Measurements from ENCODE around the gene SIAE. TPM values are rescaled to one million over a fixed set of nuclear protein-coding genes. Genes with fewer than 3 reads are reported as not detected.

The SIAE gene
- polyA plus RNA-seq, 3 donors, result 6.7 to 8.9 (median 7.8) TPM

DNA sequence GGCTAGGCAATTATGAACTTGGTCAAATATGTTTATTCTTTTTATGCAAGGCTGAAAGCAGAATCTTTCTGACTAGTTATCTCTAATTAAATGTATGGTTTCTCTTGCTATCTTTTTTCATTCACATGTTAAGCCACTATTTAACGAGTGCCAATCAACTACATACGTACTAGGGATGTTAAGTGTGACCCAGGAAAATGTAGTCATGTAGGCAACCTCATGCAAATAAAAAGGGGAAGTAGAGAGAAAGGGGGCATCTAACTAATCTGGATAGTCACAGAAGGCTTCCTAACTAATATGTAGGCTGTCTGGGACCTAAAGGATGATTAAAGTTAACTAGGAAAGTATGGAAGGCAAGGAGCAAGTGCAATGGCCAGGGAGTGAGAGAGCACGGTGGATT lies 27.4 kb downstream of the SIAE start:
- H3K27ac Mint-ChIP-seq, result no peak overlapping the region
- no peak overlapping the region for H3K4me2 ChIP-seq (replicated peaks; ENCODE audit: extremely low read depth, low read length, poor library complexity, severe bottlenecking)

DNA sequence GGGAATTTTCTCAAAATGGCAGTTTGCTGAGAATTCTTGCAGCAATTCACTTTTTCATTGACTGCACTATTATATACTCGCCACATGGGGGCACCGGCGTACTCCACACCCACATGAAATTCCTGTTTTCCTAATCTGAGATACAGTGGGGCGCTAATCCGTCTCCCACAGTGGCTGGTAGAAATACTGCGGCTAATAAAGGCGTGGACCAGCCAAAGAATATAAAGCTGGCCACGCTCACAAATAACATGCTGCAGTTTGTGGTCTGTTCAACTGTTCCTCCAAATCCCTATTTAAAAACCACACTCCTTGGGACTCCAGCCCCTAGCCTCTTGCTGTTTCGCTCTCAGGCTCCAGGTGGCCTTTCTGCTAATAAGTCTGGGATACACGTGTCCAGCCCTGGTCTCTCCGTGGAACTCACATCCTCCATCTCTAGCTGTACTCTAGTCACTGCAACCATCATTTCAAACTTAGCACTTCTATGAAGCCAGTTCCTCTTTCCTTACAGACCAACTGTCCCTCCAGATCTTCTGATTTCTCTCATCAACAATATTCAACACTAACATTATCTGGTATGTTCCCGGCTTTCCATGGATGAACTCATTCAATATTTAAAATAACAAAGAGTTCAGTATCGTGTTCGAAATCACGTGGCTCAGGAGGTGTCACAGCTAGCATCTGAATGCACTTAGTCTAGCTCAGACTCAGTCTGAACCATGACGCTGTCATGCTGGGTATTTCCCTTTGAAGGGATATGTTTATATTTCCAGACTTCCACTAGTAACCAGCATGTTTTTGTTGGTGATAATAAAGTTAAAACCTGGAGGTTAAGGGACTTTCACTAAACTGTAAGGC lies 28.9 kb downstream of the SIAE start:
- 12% methylated on average over 12 of the region's 16 CpGs for WGBS (ENCODE audit: insufficient coverage)
- peaks cover 0 to 7% (median 2%) of the 10 kb centered on the region in 7 donors for H3K9me3 Mint-ChIP-seq
- peak overlapping the region in 1 of 2 donors; percentile 56 for H3K4me3 Mint-ChIP-seq
- TF ChIP-seq, protein P1, sequence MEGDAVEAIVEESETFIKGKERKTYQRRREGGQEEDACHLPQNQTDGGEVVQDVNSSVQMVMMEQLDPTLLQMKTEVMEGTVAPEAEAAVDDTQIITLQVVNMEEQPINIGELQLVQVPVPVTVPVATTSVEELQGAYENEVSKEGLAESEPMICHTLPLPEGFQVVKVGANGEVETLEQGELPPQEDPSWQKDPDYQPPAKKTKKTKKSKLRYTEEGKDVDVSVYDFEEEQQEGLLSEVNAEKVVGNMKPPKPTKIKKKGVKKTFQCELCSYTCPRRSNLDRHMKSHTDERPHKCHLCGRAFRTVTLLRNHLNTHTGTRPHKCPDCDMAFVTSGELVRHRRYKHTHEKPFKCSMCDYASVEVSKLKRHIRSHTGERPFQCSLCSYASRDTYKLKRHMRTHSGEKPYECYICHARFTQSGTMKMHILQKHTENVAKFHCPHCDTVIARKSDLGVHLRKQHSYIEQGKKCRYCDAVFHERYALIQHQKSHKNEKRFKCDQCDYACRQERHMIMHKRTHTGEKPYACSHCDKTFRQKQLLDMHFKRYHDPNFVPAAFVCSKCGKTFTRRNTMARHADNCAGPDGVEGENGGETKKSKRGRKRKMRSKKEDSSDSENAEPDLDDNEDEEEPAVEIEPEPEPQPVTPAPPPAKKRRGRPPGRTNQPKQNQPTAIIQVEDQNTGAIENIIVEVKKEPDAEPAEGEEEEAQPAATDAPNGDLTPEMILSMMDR (IDR thresholded peaks at IDR 0.05), result peak; percentile 89
- Histone ChIP-seq H3K27me3 (ENCODE audit: control insufficient read depth in 2 of 2, insufficient read depth in 2 of 2, low read length in 2 of 2) (no peaks in the 10 kb centered on the region), H3K9me3 (replicated peaks in 1 of 2; ENCODE audit: control insufficient read depth in 1 of 2, insufficient read depth in 1 of 2, low read length in 2 of 2) (peaks cover 0 to 3% of the 10 kb centered on the region in 2 donors), H3K79me2 (ENCODE audit: insufficient read depth, low read length) (no peaks in the 10 kb centered on the region), H3K4me2 (replicated peaks; ENCODE audit: extremely low read depth, low read length, poor library complexity, severe bottlenecking) (peak overlapping the region; percentile 62), H3K9ac (ENCODE audit: insufficient read depth, low read length, poor library complexity, severe bottlenecking) (no peak overlapping the region), H3K4me1 (ENCODE audit: control insufficient read depth in 1 of 2, insufficient read depth in 2 of 2, low read length in 2 of 2) (peaks cover 5 to 8% of the 10 kb centered on the region in 2 donors), H2AFZ (ENCODE audit: insufficient read depth, low read depth, low read length, poor library complexity, severe bottlenecking) (peak overlapping the region; percentile 55), H3K36me3 (replicated peaks in 1 of 2; ENCODE audit: control insufficient read depth in 1 of 2, insufficient read depth in 2 of 2, low read length in 2 of 2) (no peaks in the 10 kb centered on the region), H3K4me3 (replicated peaks in 1 of 3; ENCODE audit: low read depth in 2 of 3, low read length in 3 of 3) (peak overlapping the region in 1 of 3 experiments; percentile 50), H3K27ac (ENCODE audit: low read depth in 1 of 2, low read length in 2 of 2) (no peak overlapping the region), H4K20me1 (ENCODE audit: insufficient read depth, low read length) (no peaks in the 10 kb centered on the region)
- no peak overlapping the region for H3K27ac Mint-ChIP-seq
- DNase-seq, result peak; percentile 35 to 63 (median 50)
- H3K27me3 Mint-ChIP-seq (ENCODE audit: low read depth in 3 of 3), result peaks cover 0 to 2% (median 0%) of the 10 kb centered on the region in 3 donors
- intact Hi-C loops (cut with micrococcal nuclease), result no loop called here
- peaks cover 0 to 6% of the 10 kb centered on the region in 2 donors for H3K36me3 Mint-ChIP-seq
- H3K4me1 Mint-ChIP-seq, result peaks cover 6% of the 10 kb centered on the region

More for the DNA sequence above, 27.4 kb downstream of the SIAE start:
- no peaks in the 10 kb centered on the region for H3K27me3 ChIP-seq (ENCODE audit: control insufficient read depth in 2 of 2, insufficient read depth in 2 of 2, low read length in 2 of 2)
- H3K36me3 Mint-ChIP-seq, result peaks cover 0 to 3% of the 10 kb centered on the region in 2 donors
- no peak overlapping the region for H3K4me3 ChIP-seq (replicated peaks in 1 of 3; ENCODE audit: low read depth in 2 of 3, low read length in 3 of 3)
- TF ChIP-seq, protein P1 (IDR thresholded peaks at IDR 0.05), result no peak
- peaks cover 0 to 2% (median 0%) of the 10 kb centered on the region in 3 donors for H3K27me3 Mint-ChIP-seq (ENCODE audit: low read depth in 3 of 3)
- no peak for DNase-seq
- H3K4me1 ChIP-seq (ENCODE audit: control insufficient read depth in 1 of 2, insufficient read depth in 2 of 2, low read length in 2 of 2), result peaks cover 5 to 8% of the 10 kb centered on the region in 2 donors
- intact Hi-C loops (cut with micrococcal nuclease), result no loop called here
- H3K27ac ChIP-seq (ENCODE audit: low read depth in 1 of 2, low read length in 2 of 2), result no peak overlapping the region
- H3K9me3 Mint-ChIP-seq, result no peaks in the 10 kb centered on the region
- no peak overlapping the region for H3K9ac ChIP-seq (ENCODE audit: insufficient read depth, low read length, poor library complexity, severe bottlenecking)
- H3K4me3 Mint-ChIP-seq, result no peak overlapping the region
- H3K36me3 ChIP-seq (replicated peaks in 1 of 2; ENCODE audit: control insufficient read depth in 1 of 2, insufficient read depth in 2 of 2, low read length in 2 of 2), result no peaks in the 10 kb centered on the region
- no CpG with 5 or more reads among the region's 3 CpGs for WGBS (ENCODE audit: insufficient coverage)
- no peaks in the 10 kb centered on the region for H4K20me1 ChIP-seq (ENCODE audit: insufficient read depth, low read length)
- H3K4me1 Mint-ChIP-seq, result peaks cover 6% of the 10 kb centered on the region
- no peaks in the 10 kb centered on the region for H3K9me3 ChIP-seq (replicated peaks in 1 of 2; ENCODE audit: control insufficient read depth in 1 of 2, insufficient read depth in 1 of 2, low read length in 2 of 2)
- H3K79me2 ChIP-seq (ENCODE audit: insufficient read depth, low read length), result no peaks in the 10 kb centered on the region
- H2AFZ ChIP-seq (ENCODE audit: insufficient read depth, low read depth, low read length, poor library complexity, severe bottlenecking), result no peak overlapping the region

Data from CD14-positive monocyte (primary cell).